ENCODE measurements around the gene SELENOO. TPM values are rescaled to one million over a fixed set of nuclear protein-coding genes. Genes with fewer than 3 reads are reported as not detected.
A peak's percentile ranks its signal among the peaks of the same experiment; 100 is the strongest.

The SELENOO gene
- total and polyA plus RNA-seq, 2 of the 13 experiments (the other 11 are each of a cell fraction or from before 2014, with no cell fraction given) = 14.4 to 19.0 TPM

- TF ChIP-seq GATA4 (IDR thresholded peaks at IDR 0.05; ENCODE audit: borderline replicate concordance, low read depth) = no peak
- TF ChIP-seq ZNF713 (CRISPR knock-in tag; IDR thresholded peaks at IDR 0.05) = no peak
These were observed 29.4 kb upstream of the SELENOO start (continued) for GRCh38 chr22:50171319-50171964.

GRCh38 chr22:50171965-50172421, 28.8 kb upstream of the SELENOO start:
- DNase-seq (ENCODE audit: low spot score) (peak; percentile 80), ATAC-seq (peak; percentile 78), FAIRE-seq (peak; percentile 71)
- H2AFZ ChIP-seq (ENCODE audit: low read length) = no peak overlapping the region
- peaks cover 0 to 11% of the 10 kb centered on the region in 2 experiments; a peak in 2 of 5 replicates for H3K27me3 ChIP-seq (ENCODE audit: control insufficient read depth in 1 of 2, insufficient read depth in 2 of 2, low read length in 2 of 2)
- in situ Hi-C loops (cut with HindIII; ENCODE audit: extremely low pct_ligation_motif_present, low pct_unique_long_range_greater_than_20kb) = no loop called here
- intact Hi-C loops (cut with micrococcal nuclease; ENCODE audit: unreplicated experiment) = no loop called here
- WGBS (ENCODE audit: low lambda C conversion rate) = 8% methylated on average over 7 of the region's 13 CpGs
- H3K4me2 ChIP-seq (ENCODE audit: low read depth, low read length) = peak overlapping the region; percentile 64
- ChIA-PET CTCF (ENCODE audit: low intra/inter-chr PET ratio, low total read pairs) (no interaction called here), POLR2A (interaction anchor here (1.2 kb wide), 1 partner anchor 15 kb away, joined by 3 read pairs; no protein-coding TSS in a partner anchor)
- peaks cover 19% of the 10 kb centered on the region for H3K4me1 ChIP-seq (ENCODE audit: insufficient read depth, low read length)
- no peaks in the 10 kb centered on the region for H3K9me3 ChIP-seq (ENCODE audit: low read length)
- peak overlapping the region in 1 of 3 experiments; percentile 45; a peak in 1 of 6 replicates for H3K4me3 ChIP-seq (replicated peaks in 1 of 3; ENCODE audit: insufficient read depth in 1 of 3, low read depth in 2 of 3, low read length in 3 of 3)
- H3K9ac ChIP-seq (ENCODE audit: insufficient read depth, low read depth, low read length) = peak overlapping the region; percentile 55
- no peaks in the 10 kb centered on the region for H3K79me2 ChIP-seq (ENCODE audit: insufficient read depth, low read length)
- peak overlapping the region; percentile 45 for H3K27ac ChIP-seq (ENCODE audit: extremely low read length, insufficient read depth, low read length)
- no peaks in the 10 kb centered on the region for H3K36me3 ChIP-seq (replicated peaks in 1 of 2; ENCODE audit: control insufficient read depth in 1 of 2, insufficient read depth in 2 of 2, low read length in 2 of 2)
- BruUV-seq (replicated peaks) = no TSS peak
- no peaks in the 10 kb centered on the region for H4K20me1 ChIP-seq (ENCODE audit: insufficient read depth, low read length)
- TF ChIP-seq ZNF564 (CRISPR knock-in tag; IDR thresholded peaks at IDR 0.05) = no peak
- TF ChIP-seq BORCS8-MEF2B (CRISPR knock-in tag; IDR thresholded peaks at IDR 0.05) = no peak
- no peak for TF ChIP-seq ZNF816 (CRISPR knock-in tag; IDR thresholded peaks at IDR 0.05; ENCODE audit: borderline replicate concordance)
- TF ChIP-seq YEATS2 (CRISPR knock-in tag; IDR thresholded peaks at IDR 0.05; ENCODE audit: borderline replicate concordance) = 0 out of 2 replicates have a peak, but pooled peaks have one; percentile 30
- no peak for TF ChIP-seq AKAP8 (CRISPR knock-in tag; IDR thresholded peaks at IDR 0.05)
- no peak for TF ChIP-seq REPIN1 (CRISPR knock-in tag; IDR thresholded peaks at IDR 0.05; ENCODE audit: borderline replicate concordance, low read depth)
- TF ChIP-seq ISX (CRISPR knock-in tag; conservative IDR thresholded peaks at IDR 0.05) = no peak
- peak; percentile 65 for TF ChIP-seq SALL1 (CRISPR knock-in tag; IDR thresholded peaks at IDR 0.05)
- no peak for TF ChIP-seq RCOR2 (CRISPR knock-in tag; IDR thresholded peaks at IDR 0.05)
- TF ChIP-seq RFXAP (CRISPR knock-in tag; IDR thresholded peaks at IDR 0.05; ENCODE audit: borderline replicate concordance) = no peak
- TF ChIP-seq GATAD2A (CRISPR knock-in tag; IDR thresholded peaks at IDR 0.05) = peak; percentile 34; the same call in 1 of the 2 replicates
- 0 out of 2 replicates have a peak, but pooled peaks have one; percentile 24 for TF ChIP-seq ZGPAT (CRISPR knock-in tag; IDR thresholded peaks at IDR 0.05)
- no peak for TF ChIP-seq FOXO1 (CRISPR knock-in tag; IDR thresholded peaks at IDR 0.05)
- no peak for TF ChIP-seq ARNT (IDR thresholded peaks at IDR 0.05)
- TF ChIP-seq YY1 (IDR thresholded peaks at IDR 0.05; ENCODE audit: insufficient read depth, insufficient replicate concordance, low read depth, low read length) = no peak
- no peak for TF ChIP-seq ZBTB42 (CRISPR knock-in tag; IDR thresholded peaks at IDR 0.05)
- TF ChIP-seq KMT2B (CRISPR knock-in tag; IDR thresholded peaks at IDR 0.05) = no peak
- no peak for TF ChIP-seq SIN3B (IDR thresholded peaks at IDR 0.05; ENCODE audit: low read length)
- no peak for TF ChIP-seq ZNF619 (CRISPR knock-in tag; IDR thresholded peaks at IDR 0.05)
- no peak for TF ChIP-seq PHF21A (CRISPR knock-in tag; IDR thresholded peaks at IDR 0.05)
- TF ChIP-seq MBNL3 (CRISPR knock-in tag; conservative IDR thresholded peaks at IDR 0.05) = no peak

Data from HepG2 (cell line).